SHP77 (cell line): ENCODE measurements around the gene GNAI3.
"Not testable (repeated sequence)": the region's sequence is repeated elsewhere in the genome, so short reads cannot be mapped to it uniquely, and the experiment has no call there.

ENCODE experiments used
- DNase-seq, 2 experiments: peaks; one replicate each; lab custom pipeline; 2025; lab: John Stamatoyannopoulos, UW

GNAI3 gene

GRCh38 chr1:109660691-109661026 lies 112.2 kb downstream of the GNAI3 start:
- DNase-seq, result not testable (repeated sequence)

GRCh38 chr1:109661391-109661790 lies 113.0 kb downstream of the GNAI3 start:
- no peak for DNase-seq

GRCh38 chr1:109664671-109665070 lies 116.3 kb downstream of the GNAI3 start:
- DNase-seq, result no peak

DNA sequence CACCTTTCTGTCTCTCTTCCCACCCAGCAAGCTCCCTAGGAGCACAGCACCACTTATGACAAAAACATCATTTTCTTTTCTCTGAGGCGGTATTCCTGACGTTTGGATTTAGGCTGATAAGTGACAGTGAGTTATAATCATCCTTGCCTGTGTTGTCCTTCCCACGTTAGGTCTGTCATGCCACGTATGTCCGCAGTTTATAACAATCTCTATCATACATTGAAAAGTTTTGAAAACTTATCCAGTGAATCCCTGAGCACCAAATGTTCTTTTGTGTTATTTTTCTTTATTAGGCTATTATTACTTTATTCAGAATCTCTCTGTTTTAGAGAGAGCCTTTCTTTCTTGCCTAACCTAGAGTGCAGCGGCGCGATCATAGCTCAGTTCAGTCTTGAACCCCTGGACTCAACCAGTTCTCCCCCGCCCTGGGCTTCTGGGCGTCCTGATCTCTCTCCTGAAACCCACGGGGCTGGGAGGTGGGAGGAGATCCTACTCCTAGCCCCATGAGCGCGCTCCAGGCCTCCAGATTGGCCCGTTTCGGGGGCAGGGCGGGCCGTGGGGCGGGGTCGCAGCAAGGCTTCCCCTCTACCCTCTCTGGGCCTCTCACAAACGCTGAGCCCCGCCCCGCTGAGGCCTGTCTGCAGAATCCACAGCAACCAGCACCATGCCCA lies 119.2 kb downstream of the GNAI3 start, which contains the start of gene GSTM2:
TSS of gene GSTM2 (plus strand) at position 606 of the 671 bp plus-strand sequence. CDS start at position 665, 59 bp downstream.
- DNase-seq, result no peak
